ENCODE results near the gene TMEM218.

- no peak for TF ChIP-seq CTCF (IDR thresholded peaks at IDR 0.05)
- no peak for TF ChIP-seq POLR2A (IDR thresholded peaks at IDR 0.05)
Measured at GRCh38 chr11:125071435-125071834, 40.0 kb downstream of the TMEM218 start.

Data from thyroid gland (tissue), 4 donors.